Measurements from ENCODE around the gene CELF4.

Gene CELF4

GRCh38 chr18:37249895-37250618 lies 315.5 kb downstream of the CELF4 start:
- in situ Hi-C loops (cut with HindIII; ENCODE audit: low sequenced_read_pairs): no loop called here

DNA sequence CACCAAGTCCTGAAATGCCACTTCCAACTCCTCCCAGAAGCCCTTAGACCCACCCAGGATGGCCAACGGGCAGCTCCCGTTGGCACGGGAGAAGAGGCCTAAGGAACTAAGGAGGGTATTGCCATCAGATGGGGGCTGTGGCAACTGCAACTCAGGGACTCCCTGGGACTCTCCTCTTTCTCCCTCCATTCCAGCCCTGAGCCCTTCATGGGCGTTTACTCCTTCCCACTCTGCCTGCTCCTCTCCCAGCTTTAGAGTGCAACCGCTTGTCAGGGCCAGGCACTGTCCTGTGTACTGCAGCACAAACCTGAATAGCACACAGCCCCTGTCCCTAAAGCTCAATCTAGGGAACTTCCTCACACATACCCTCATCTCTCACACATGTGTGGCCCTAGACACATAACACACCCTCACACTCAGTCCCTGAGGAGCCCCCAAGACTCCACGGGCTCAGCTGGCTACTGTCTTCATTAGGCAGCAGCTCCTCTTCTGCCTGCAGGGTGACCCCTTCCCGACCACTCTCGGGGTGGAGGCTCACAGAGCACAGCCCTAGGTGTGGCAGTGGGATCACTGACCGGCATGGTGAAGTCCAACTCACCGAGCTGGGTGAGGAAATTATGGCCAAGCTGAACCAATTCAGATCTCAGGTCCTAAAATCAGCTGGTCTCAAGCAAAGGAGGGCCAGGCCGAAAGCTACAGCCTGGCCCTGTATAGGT lies 316.3 kb downstream of the CELF4 start:
- in situ Hi-C loops (cut with HindIII; ENCODE audit: low sequenced_read_pairs): no loop called here

DNA sequence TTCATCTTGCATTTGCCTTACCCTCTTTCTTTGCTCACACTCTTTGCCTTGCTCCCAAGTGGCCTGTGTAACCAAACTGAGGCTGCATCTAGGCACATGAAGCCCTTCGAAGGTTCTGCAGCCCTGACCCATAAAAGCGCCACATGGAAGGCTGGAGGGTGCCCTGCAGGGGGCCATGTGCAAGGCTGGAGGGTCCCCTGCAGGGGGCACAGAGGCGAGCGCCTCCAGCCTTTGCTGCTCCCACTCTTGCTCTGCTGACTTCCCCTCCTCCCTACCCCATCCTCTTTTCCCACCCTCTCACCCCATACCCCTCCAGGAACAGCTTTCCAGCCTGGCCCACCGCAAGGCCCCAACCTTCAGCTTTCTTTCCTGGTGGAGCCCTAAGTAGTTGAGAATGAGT lies 317.3 kb downstream of the CELF4 start:
- in situ Hi-C loops (cut with HindIII; ENCODE audit: low sequenced_read_pairs): no loop called here

GRCh38 chr18:37247497-37248161 lies 318.0 kb downstream of the CELF4 start:
- in situ Hi-C loops (cut with HindIII; ENCODE audit: low sequenced_read_pairs): no loop called here

DNA sequence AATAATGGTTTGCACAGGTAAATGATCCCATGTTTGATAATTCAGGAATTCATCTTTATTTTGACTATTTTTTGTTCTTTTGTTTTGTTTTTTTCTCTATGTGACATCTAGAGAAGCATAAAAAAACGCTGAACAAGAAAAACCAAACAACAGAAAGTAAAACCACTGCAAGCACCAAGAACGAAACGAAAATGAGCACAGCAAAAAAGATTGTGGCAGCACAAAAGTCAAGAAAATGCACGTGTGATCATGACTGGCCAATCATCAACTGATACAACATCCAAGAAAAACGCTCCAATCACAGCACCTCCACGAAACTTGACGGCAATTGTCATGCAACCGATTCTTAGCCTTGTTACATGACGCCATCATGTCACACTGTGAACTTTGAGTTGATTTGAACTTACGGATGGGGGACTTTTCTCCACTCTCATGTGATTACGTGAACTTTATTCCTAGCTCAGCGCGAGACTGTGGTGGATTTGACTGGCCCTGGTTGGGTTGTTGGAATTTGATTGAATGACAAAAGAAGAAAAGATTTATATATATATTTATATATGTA lies 318.7 kb downstream of the CELF4 start:
- in situ Hi-C loops (cut with HindIII; ENCODE audit: low sequenced_read_pairs): no loop called here

GRCh38 chr18:37244618-37245017 lies 321.0 kb downstream of the CELF4 start:
- in situ Hi-C loops (cut with HindIII; ENCODE audit: low sequenced_read_pairs): no loop called here

GRCh38 chr18:37243741-37244140 lies 321.9 kb downstream of the CELF4 start:
- in situ Hi-C loops (cut with HindIII; ENCODE audit: low sequenced_read_pairs): no loop called here

- in situ Hi-C loops (cut with HindIII; ENCODE audit: low sequenced_read_pairs): no loop called here
Measured at GRCh38 chr18:37242826-37243560, 322.6 kb downstream of the CELF4 start.

- in situ Hi-C loops (cut with HindIII; ENCODE audit: low sequenced_read_pairs): no loop called here
Measured at GRCh38 chr18:37242091-37242490, 323.5 kb downstream of the CELF4 start.

- in situ Hi-C loops (cut with HindIII; ENCODE audit: low sequenced_read_pairs): no loop called here
Measured at GRCh38 chr18:37238282-37239108, 327.1 kb downstream of the CELF4 start.

DNA sequence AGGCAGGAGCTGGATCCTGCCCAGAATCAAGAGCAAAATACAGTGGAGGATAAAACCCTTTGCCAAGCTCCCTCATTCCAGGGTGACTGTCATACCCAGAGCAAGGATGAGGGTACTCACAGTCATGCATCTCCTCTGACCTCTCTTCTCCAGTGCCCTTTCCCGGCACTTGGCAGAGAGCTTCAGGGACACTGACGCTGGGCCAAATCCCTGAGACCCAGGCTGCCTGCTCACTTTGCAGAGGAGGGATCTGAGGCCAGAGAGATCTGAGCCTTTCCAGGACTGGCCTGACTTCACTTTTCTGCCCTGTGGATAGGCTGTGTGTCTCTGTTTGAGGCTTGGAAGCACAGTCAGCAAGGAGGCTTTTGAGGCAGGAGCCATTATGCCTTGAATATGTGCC lies 330.0 kb downstream of the CELF4 start:
- in situ Hi-C loops (cut with HindIII; ENCODE audit: low sequenced_read_pairs): no loop called here

DNA sequence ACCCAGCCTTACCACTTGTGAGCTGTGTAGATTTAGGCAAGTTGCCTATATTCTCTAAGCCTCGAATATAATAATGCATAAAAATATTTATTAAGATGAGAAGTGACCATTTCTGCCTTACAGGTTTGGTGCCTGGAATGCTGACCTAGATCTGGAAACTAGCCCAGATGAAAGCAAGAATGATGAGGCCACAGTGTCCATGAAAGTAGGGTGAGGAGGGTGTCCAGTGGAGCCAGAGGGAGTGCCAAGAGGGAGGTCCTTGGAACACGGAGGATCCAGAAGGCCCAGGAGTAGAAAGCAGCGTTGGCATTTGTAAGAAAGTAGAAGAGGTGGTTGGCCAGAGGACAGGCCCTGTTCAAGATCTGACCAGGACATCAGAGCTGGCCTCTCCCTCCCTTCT lies 334.3 kb downstream of the CELF4 start:
- in situ Hi-C loops (cut with HindIII; ENCODE audit: low sequenced_read_pairs): no loop called here

- in situ Hi-C loops (cut with HindIII; ENCODE audit: low sequenced_read_pairs): no loop called here
Measured at GRCh38 chr18:37230768-37231167, 334.8 kb downstream of the CELF4 start.

DNA sequence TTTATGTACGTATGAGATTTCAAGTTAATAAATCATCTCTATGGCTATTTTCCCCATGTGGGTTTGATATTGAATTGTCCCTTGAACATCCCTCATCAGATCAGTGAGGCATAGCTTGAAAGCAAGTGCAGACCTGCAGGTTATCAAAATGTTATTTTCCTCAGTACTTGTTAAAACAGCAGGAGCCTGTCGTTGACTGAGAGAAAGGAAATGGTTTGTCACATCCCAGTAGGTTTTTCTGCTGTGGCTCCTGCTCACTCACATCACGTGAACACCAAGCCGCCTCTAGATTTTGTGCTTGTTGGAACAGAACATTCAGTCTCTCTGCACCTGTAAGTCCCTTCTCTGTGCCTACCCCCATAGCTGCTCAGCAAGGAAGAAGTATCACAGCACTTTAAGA lies 340.3 kb downstream of the CELF4 start:
- in situ Hi-C loops (cut with HindIII; ENCODE audit: low sequenced_read_pairs): no loop called here

- in situ Hi-C loops (cut with HindIII; ENCODE audit: low sequenced_read_pairs): no loop called here
Measured at GRCh38 chr18:37222999-37223378, 342.6 kb downstream of the CELF4 start.

- in situ Hi-C loops (cut with HindIII; ENCODE audit: low sequenced_read_pairs): no loop called here
Measured at GRCh38 chr18:37222354-37222998, 343.1 kb downstream of the CELF4 start.

DNA sequence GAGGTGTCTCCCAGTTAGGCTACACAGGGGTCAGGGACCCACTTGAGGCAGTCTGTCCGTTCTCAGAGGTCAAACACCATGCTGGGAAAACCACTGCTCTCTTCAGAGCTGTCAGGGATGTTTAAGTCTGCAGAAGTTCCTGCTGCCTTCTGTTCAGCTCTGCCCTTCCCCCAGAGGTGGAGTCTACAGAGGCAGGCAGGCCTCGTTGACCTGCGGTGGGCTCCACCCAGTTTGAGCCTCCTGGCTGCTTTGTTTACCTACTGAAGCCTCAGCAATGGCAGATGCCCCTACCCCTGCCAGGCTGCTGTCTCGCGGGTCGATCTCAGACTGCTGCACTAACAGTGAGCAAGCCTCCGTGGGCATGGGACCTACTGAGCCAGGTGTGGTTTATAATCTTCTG lies 346.3 kb downstream of the CELF4 start:
- in situ Hi-C loops (cut with HindIII; ENCODE audit: low sequenced_read_pairs): no loop called here

- in situ Hi-C loops (cut with HindIII; ENCODE audit: low sequenced_read_pairs): no loop called here
Measured at GRCh38 chr18:37218022-37218590, 347.5 kb downstream of the CELF4 start.

DNA sequence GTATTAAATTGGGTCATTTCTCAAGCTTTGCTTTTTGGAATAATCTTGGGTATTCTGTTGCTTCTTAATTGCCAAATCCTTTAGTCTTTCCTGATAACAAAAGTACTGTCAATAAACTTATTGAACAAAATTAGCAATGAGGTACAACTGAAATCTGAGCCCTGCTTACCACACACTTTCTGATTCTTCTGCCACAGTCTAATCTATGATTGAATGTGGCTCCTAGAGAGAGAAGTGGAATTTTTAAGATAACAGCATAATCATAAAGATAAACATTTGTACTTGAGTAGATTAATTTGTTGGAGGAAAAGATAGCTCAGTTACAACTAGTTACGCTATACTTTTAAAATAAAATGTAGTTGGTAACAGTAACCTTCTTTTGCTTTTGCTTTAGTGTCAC lies 354.8 kb downstream of the CELF4 start:
- in situ Hi-C loops (cut with HindIII; ENCODE audit: low sequenced_read_pairs): no loop called here
